ENCODE results near the gene C11orf21. TPM values are rescaled to one million over a fixed set of nuclear protein-coding genes. Genes with fewer than 3 reads are reported as not detected.

The C11orf21 gene
- total RNA-seq, 1 donor from 2014 or later, result 0.16 TPM

DNA sequence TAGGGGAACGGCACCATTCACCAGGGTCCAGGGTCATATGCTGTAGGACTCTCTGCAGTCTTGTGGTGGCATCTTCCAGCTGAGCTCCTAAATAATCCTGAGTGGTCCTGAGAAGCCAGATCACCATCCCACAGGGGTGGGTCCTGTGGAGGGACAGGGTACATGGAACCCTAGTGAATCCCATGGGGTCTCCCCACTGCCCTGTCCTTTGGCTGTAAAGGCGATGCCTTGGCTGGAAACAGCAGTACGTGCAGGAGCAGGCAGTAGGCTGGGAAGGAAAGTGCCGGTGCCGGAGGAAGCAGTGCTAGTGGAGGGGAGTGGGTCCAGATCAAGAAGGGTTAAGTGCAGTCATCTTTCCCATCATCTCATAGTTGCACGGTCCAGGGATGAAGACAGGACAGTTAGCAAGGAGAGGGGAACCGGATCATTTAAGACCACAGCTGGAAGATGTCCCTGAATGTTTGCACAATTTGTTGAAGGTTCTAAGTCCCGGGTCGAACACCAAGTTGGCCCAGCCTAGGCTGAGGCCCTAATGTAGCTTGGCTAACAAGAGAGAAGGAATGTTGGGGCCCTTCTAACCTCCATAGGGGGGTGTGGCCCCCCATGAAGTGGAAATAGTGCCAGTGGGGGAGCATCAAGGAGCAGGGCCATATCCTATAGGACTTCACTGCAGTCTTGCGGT lies 18.2 kb upstream of the C11orf21 start:
- TF ChIP-seq, protein P1, sequence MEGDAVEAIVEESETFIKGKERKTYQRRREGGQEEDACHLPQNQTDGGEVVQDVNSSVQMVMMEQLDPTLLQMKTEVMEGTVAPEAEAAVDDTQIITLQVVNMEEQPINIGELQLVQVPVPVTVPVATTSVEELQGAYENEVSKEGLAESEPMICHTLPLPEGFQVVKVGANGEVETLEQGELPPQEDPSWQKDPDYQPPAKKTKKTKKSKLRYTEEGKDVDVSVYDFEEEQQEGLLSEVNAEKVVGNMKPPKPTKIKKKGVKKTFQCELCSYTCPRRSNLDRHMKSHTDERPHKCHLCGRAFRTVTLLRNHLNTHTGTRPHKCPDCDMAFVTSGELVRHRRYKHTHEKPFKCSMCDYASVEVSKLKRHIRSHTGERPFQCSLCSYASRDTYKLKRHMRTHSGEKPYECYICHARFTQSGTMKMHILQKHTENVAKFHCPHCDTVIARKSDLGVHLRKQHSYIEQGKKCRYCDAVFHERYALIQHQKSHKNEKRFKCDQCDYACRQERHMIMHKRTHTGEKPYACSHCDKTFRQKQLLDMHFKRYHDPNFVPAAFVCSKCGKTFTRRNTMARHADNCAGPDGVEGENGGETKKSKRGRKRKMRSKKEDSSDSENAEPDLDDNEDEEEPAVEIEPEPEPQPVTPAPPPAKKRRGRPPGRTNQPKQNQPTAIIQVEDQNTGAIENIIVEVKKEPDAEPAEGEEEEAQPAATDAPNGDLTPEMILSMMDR (IDR thresholded peaks at IDR 0.05), result no peak
- peaks cover 14% of the 10 kb centered on the region for H3K27me3 Mint-ChIP-seq (ENCODE audit: unreplicated experiment)

DNA sequence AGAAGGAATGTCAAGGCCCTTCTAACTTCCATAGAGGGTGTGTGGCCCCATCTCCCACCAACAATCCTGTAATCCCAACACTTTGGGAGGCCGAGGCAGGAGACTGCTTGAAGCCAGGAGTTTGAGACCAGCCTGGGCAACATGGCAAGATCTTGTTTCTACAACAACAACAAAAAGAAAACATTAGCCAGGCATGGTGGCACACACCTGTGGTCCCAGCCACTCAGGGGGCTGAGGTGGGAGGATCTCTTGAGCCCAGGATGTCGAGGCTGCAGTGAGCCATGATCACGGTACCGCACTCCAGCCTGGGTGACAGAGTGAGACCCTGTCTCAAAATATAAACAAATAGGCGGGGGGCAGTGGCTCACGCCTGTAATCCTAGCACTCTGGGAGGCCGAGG lies 17.0 kb upstream of the C11orf21 start:
- H3K9me3 Mint-ChIP-seq (ENCODE audit: unreplicated experiment), result peaks cover 15% of the 10 kb centered on the region
- TF ChIP-seq, protein P1 (IDR thresholded peaks at IDR 0.05), result no peak
- H3K36me3 Mint-ChIP-seq (ENCODE audit: unreplicated experiment), result peaks cover 5% of the 10 kb centered on the region
- H3K4me3 Mint-ChIP-seq (ENCODE audit: unreplicated experiment), result no peak overlapping the region
- DNase-seq (ENCODE audit: extremely low spot score, unreplicated experiment), result no peak
- H3K4me1 Mint-ChIP-seq (ENCODE audit: unreplicated experiment), result peaks cover 9% of the 10 kb centered on the region
- H3K27me3 Mint-ChIP-seq (ENCODE audit: unreplicated experiment), result peaks cover 14% of the 10 kb centered on the region
- no peak overlapping the region for H3K27ac Mint-ChIP-seq (ENCODE audit: unreplicated experiment)

More for the DNA sequence above, 18.2 kb upstream of the C11orf21 start:
- peaks cover 5% of the 10 kb centered on the region for H3K36me3 Mint-ChIP-seq (ENCODE audit: unreplicated experiment)
- H3K4me1 Mint-ChIP-seq (ENCODE audit: unreplicated experiment), result peaks cover 5% of the 10 kb centered on the region
- DNase-seq (ENCODE audit: extremely low spot score, unreplicated experiment), result no peak
- peaks cover 15% of the 10 kb centered on the region for H3K9me3 Mint-ChIP-seq (ENCODE audit: unreplicated experiment)
- H3K4me3 Mint-ChIP-seq (ENCODE audit: unreplicated experiment), result no peak overlapping the region
- H3K27ac Mint-ChIP-seq (ENCODE audit: unreplicated experiment), result no peak overlapping the region

DNA sequence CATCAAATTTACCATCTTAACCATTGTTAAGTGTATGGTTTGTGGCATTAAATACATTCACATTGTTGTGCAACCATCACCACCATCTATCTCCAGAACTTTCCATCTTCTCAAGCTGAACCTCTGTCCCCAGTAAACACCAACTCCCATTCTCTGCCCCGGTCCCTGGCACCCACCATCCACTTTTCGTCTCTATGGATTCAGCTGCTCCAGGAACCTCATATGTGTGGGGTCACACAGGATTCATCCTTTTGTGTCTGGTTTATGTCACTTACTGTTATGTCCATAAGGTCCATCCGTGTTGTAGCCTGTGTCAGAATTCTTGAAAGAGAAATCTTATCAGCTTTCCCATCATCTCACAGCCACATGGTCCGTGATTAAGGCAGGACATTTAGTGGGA lies 16.4 kb upstream of the C11orf21 start:
- peaks cover 9% of the 10 kb centered on the region for H3K4me1 Mint-ChIP-seq (ENCODE audit: unreplicated experiment)
- peaks cover 5% of the 10 kb centered on the region for H3K36me3 Mint-ChIP-seq (ENCODE audit: unreplicated experiment)
- H3K9me3 Mint-ChIP-seq (ENCODE audit: unreplicated experiment), result peaks cover 15% of the 10 kb centered on the region
- TF ChIP-seq, protein P1 (IDR thresholded peaks at IDR 0.05), result no peak
- peaks cover 11% of the 10 kb centered on the region for H3K27me3 Mint-ChIP-seq (ENCODE audit: unreplicated experiment)
- no peak for DNase-seq (ENCODE audit: extremely low spot score, unreplicated experiment)
- H3K27ac Mint-ChIP-seq (ENCODE audit: unreplicated experiment), result no peak overlapping the region
- no peak overlapping the region for H3K4me3 Mint-ChIP-seq (ENCODE audit: unreplicated experiment)

DNA sequence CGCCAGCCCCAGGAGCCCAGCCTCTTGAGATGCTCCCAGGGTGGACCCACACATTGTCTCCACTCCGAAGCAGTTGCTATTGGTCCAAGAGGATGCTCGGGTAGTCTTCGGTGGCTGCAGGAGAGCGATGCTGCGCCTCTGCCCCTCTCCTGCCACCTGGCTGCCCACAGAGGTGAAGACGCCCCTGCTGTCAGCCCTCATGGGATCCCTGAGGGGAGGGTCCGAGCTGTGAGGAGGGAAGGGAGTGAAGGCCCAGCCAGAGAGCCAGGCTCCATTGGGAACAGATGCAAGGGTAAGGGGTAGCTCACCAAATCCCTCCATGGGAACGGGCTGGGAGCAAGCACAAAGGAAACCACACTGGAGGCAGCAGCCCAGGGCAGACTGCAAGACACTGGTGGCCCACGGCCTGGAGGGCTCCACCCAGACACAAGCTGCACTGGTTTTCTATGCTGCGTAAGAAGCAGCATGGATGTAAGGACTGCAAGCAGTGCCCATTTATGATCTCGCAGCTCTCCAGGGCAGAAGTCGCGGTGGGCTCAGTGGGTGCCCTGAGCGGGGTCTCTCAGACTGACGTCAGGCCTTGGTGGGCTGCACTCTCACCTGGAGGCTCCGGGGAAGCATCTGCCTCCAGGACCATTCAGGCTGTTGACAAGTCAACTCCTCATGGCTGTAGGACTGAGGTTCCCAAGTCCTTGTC lies 15.8 kb upstream of the C11orf21 start:
- peaks cover 6% of the 10 kb centered on the region for H3K27me3 Mint-ChIP-seq (ENCODE audit: unreplicated experiment)
- no peak for DNase-seq (ENCODE audit: extremely low spot score, unreplicated experiment)
- TF ChIP-seq, protein P1 (IDR thresholded peaks at IDR 0.05), result no peak
- peaks cover 5% of the 10 kb centered on the region for H3K36me3 Mint-ChIP-seq (ENCODE audit: unreplicated experiment)
- peaks cover 15% of the 10 kb centered on the region for H3K4me1 Mint-ChIP-seq (ENCODE audit: unreplicated experiment)
- no peak overlapping the region for H3K27ac Mint-ChIP-seq (ENCODE audit: unreplicated experiment)
- H3K9me3 Mint-ChIP-seq (ENCODE audit: unreplicated experiment), result peaks cover 10% of the 10 kb centered on the region
- no peak overlapping the region for H3K4me3 Mint-ChIP-seq (ENCODE audit: unreplicated experiment)

DNA sequence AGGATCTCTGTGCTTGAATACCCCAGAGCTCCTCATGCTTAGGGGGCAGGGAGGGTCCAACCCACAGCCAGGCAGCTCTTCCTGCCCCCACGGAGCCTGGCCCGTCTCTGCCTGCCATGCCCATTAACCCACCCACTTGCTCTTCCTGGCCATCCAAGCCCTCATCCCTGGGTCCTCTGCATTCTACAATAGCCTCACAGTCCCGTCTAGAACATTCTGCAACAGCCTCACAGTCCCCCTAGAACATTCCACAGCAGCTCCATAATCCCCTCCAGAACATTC lies 15.2 kb upstream of the C11orf21 start:
- TF ChIP-seq, protein P1 (IDR thresholded peaks at IDR 0.05), result no peak
- H3K27ac Mint-ChIP-seq (ENCODE audit: unreplicated experiment), result no peak overlapping the region

More for the DNA sequence above, 15.2 kb upstream of the C11orf21 start:
- Mint-ChIP-seq H3K27me3 (ENCODE audit: unreplicated experiment) (peaks cover 6% of the 10 kb centered on the region), H3K36me3 (ENCODE audit: unreplicated experiment) (peaks cover 5% of the 10 kb centered on the region), H3K9me3 (ENCODE audit: unreplicated experiment) (peaks cover 5% of the 10 kb centered on the region), H3K4me3 (ENCODE audit: unreplicated experiment) (no peak overlapping the region), H3K4me1 (ENCODE audit: unreplicated experiment) (peaks cover 21% of the 10 kb centered on the region)
- DNase-seq (ENCODE audit: extremely low spot score, unreplicated experiment), result no peak

All from osteocyte (in vitro differentiated cells).